ENCODE data around the gene SDHA.
"Not testable (repeated sequence)": the region's sequence is repeated elsewhere in the genome, so short reads cannot be mapped to it uniquely, and the experiment has no call there.

GRCh38 chr5:303741-304140 lies 85.6 kb downstream of the SDHA start:
- not testable (repeated sequence) for TF ChIP-seq CTCF (IDR thresholded peaks at IDR 0.05; ENCODE audit: low read depth, low read length); EZH2phosphoT487 (IDR thresholded peaks at IDR 0.05; ENCODE audit: low read depth)

All from OCI-LY3 (cell line).